Measurements from ENCODE around the gene ZDHHC8. TPM values are rescaled to one million over a fixed set of nuclear protein-coding genes. Genes with fewer than 3 reads are reported as not detected.

Gene ZDHHC8
- total and polyA plus RNA-seq, 12 donors = 5.7 to 109 (median 36.1) TPM

DNA sequence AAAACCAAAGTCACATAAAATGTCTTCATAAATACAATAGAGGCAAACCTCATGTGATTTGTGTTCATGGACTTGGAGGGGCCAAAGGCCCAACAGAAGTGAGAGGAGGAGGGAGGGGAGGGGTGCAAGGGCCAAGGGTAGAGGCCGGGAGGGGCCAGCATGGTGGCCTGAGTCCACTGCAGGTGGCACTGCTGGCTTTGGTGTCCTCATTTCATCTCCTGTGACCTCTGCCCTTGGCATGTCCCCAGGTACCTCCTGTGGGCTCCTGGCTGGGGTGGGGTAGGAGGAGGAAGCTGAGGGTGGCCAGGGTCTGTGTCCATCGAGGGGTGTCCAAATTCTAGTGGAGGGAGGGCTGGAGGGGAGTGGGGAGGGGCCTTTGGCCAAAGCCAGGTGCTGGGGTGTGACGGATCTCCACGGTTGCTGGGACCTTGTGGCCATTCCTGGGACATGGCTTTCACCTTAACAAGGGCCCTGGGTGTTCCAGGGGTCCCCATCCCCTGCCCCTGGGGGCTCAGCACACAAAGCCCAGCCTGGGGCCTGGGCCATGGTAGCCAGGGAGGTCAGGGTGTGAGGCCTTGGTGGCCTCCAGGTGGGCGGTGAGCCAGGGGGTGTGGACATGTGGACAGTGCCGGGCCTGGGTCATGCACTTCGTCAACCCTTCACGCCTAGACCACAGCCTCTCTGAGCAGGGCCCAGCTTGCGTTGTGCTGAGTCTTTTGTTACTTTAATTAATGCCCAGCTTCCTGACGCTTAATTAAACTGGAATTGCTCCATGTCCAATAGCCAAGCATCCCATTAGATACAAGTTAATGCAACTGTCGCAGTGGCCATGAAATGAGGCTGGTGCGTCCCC is 39.9 kb downstream of the ZDHHC8 start:
- H3K27ac ChIP-seq = no peak overlapping the region
- H3K4me3 ChIP-seq = no peak overlapping the region
- no peaks in the 10 kb centered on the region for H3K27me3 ChIP-seq
- H3K4me1 ChIP-seq (replicated peaks in 1 of 2) = no peaks in the 10 kb centered on the region
- DNase-seq = no peak
- no peaks in the 10 kb centered on the region for H3K36me3 ChIP-seq (replicated peaks in 1 of 2)
- 80 to 90% (median 82%) methylated on average over 5 to 12 of the region's 12 CpGs for WGBS, 4 donors
- intact Hi-C loops (cut with DNase I) = no loop called here
- H3K9me3 ChIP-seq (replicated peaks in 1 of 3) = no peaks in the 10 kb centered on the region
- TF ChIP-seq POLR2A (IDR thresholded peaks at IDR 0.05) = no peak
- no peak for TF ChIP-seq CTCF (IDR thresholded peaks at IDR 0.05)

GRCh38 chr22:20172141-20172613 is 40.6 kb downstream of the ZDHHC8 start:
- intact Hi-C loops (cut with DNase I) = no loop called here
- Histone ChIP-seq H3K9me3 (replicated peaks in 1 of 3) (no peaks in the 10 kb centered on the region), H3K27ac (no peak overlapping the region), H3K36me3 (replicated peaks in 1 of 2) (no peaks in the 10 kb centered on the region), H3K27me3 (no peaks in the 10 kb centered on the region), H3K4me1 (replicated peaks in 1 of 2) (no peaks in the 10 kb centered on the region), H3K4me3 (no peak overlapping the region)
- 83 to 90% (median 86%) methylated on average over 8 to 10 of the region's 10 CpGs for WGBS, 4 donors
- no peak for DNase-seq
- TF ChIP-seq CTCF (IDR thresholded peaks at IDR 0.05) (no peak), POLR2A (IDR thresholded peaks at IDR 0.05) (no peak)

- no peaks in the 10 kb centered on the region for H3K9me3 ChIP-seq (replicated peaks in 1 of 3)
- intact Hi-C loops (cut with DNase I) = no loop called here
- H3K27me3 ChIP-seq = no peaks in the 10 kb centered on the region
- H3K4me3 ChIP-seq = no peak overlapping the region
- H3K36me3 ChIP-seq (replicated peaks in 1 of 2) = no peaks in the 10 kb centered on the region
- TF ChIP-seq CTCF (IDR thresholded peaks at IDR 0.05) (no peak), POLR2A (IDR thresholded peaks at IDR 0.05) (no peak)
- no peak for DNase-seq
- WGBS, 4 donors = 86 to 100% (median 91%) methylated on average over 2 to 11 of the region's 11 CpGs
- H3K4me1 ChIP-seq (replicated peaks in 1 of 2) = no peaks in the 10 kb centered on the region
- H3K27ac ChIP-seq = no peak overlapping the region
These were observed 41.6 kb downstream of the ZDHHC8 start for GRCh38 chr22:20173246-20173645.

DNA sequence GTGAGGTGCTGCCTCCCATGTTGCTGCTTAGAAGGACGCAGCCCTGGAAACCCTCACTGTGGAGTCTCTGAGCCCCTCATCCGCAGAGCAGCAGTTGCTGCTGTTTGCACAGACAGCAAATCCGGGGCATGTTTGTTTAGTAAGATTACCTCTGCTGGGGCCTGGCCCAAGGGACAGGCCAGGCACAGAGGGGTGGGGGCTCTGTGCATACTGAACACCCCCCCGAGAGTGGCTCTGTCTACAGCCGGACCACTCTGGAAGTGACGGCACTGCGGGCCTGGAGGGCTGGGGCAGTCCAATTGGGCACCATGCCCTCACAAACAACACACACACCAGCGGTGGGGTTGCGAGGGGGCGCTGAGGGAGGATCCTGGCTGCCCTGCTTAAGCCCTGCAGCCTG is 42.2 kb downstream of the ZDHHC8 start:
- intact Hi-C loops (cut with DNase I) = no loop called here
- 82 to 85% (median 83%) methylated on average over 4 to 10 of the region's 10 CpGs; no CpG with 5 or more reads in 1 of the 4 donors for WGBS, 4 donors
- TF ChIP-seq CTCF (IDR thresholded peaks at IDR 0.05) = no peak
- no peak for TF ChIP-seq POLR2A (IDR thresholded peaks at IDR 0.05)

More for the DNA sequence above, 42.2 kb downstream of the ZDHHC8 start:
- Histone ChIP-seq H3K9me3 (replicated peaks in 1 of 3) (no peaks in the 10 kb centered on the region), H3K4me3 (no peak overlapping the region), H3K27me3 (no peaks in the 10 kb centered on the region), H3K27ac (no peak overlapping the region), H3K36me3 (replicated peaks in 1 of 2) (no peaks in the 10 kb centered on the region), H3K4me1 (replicated peaks in 1 of 2) (no peaks in the 10 kb centered on the region)
- DNase-seq = no peak
